Smooth muscle cell (in vitro differentiated cells): ENCODE data around the gene XXYLT1. TPM values are rescaled to one million over a fixed set of nuclear protein-coding genes. Genes with fewer than 3 reads are reported as not detected.

Source experiments
- DNase-seq: peaks from one replicate; lab custom pipeline; 2025; ENCODE audit not compliant: unreplicated experiment; lab: John Stamatoyannopoulos, UW
- H2AFZ ChIP-seq: fragments of 200-600 bp; sonication (generic); 2 replicates; pipeline ENCODE4 v1.6.0; 2016; ENCODE audit warnings: antibody characterized with exemption, low read depth, mild to moderate bottlenecking
- H3F3A ChIP-seq: fragments of 200-600 bp; sonication (generic); 2 replicates; pipeline ENCODE4 v1.6.0; 2017; ENCODE audit warnings: antibody characterized with exemption, low read depth
- H3K27ac ChIP-seq: fragments of 200-600 bp; sonication (generic); 2 replicates; pipeline ENCODE4 v1.5.1; 2016; ENCODE audit warnings: low read depth, mild to moderate bottlenecking
- H3K27me3 ChIP-seq: fragments of 200-600 bp; sonication (generic); 2 replicates; pipeline ENCODE4 v1.6.1; 2016; ENCODE audit warnings: low read depth, mild to moderate bottlenecking
- H3K36me3 ChIP-seq: fragments of 200-600 bp; sonication (generic); 2 replicates; pipeline ENCODE4 v1.5.1; 2016; ENCODE audit warnings: low read depth
- H3K4me1 ChIP-seq: fragments of 200-600 bp; sonication (generic); 2 replicates; pipeline ENCODE4 v1.5.1; 2016; ENCODE audit warnings: low read depth
- H3K4me2 ChIP-seq: fragments of 200-600 bp; sonication (generic); 2 replicates; pipeline ENCODE4 v1.6.0; 2016; ENCODE audit warnings: mild to moderate bottlenecking
- H3K4me3 ChIP-seq: fragments of 200-600 bp; sonication (generic); 2 replicates; pipeline ENCODE4 v1.5.1; 2016; ENCODE audit warnings: mild to moderate bottlenecking
- H3K79me2 ChIP-seq: fragments of 200-600 bp; sonication (generic); 2 replicates; pipeline ENCODE4 v1.6.0; 2016; ENCODE audit warnings: low read depth, mild to moderate bottlenecking
- H3K9ac ChIP-seq: fragments of 200-600 bp; sonication (generic); 2 replicates; pipeline ENCODE4 v1.6.0; 2016; ENCODE audit warnings: low read depth
- H3K9me3 ChIP-seq: fragments of 200-600 bp; sonication (generic); replicated peaks from 2 replicates; pipeline ENCODE4 v1.5.1; 2016; ENCODE audit warnings: low read depth
- H4K20me1 ChIP-seq: fragments of 200-600 bp; sonication (generic); 2 replicates; pipeline ENCODE4 v1.6.0; 2016; ENCODE audit warnings: low read depth
- WGBS: methylation state at CpG from one replicate; pipeline ENCODE4 v1.1.7; 2016; ENCODE audit warnings: low lambda C conversion rate; 5-methylcytosine and 5-hydroxymethylcytosine counted together
- polyA plus RNA-seq: library from polyadenylated mRNA; unstranded; fragments of >200 nt; fragmentation: Nextera tagmentation; extraction: Ambion mirVana; gene quantifications from 2 replicates; pipeline ENCODE4 v1.2.1, GENCODE V29; 2016
- total RNA-seq: library from RNA; depleted of rRNA; stranded (reverse); fragments of >200 nt; gene quantifications from 2 replicates; pipeline ENCODE4 v1.2.3, GENCODE V29; 2014
- TF ChIP-seq, protein P1 (sequence below): fragments of 200-600 bp; sonication (generic); IDR thresholded peaks from 2 replicates; pipeline ENCODE4 v1.5.1; 2017; ENCODE audit warnings: borderline replicate concordance, mild to moderate bottlenecking, antibody characterized with exemption; ENCODE audit not compliant: insufficient read depth, poor library complexity, severe bottlenecking

Gene XXYLT1
- total and polyA plus RNA-seq, 2 experiments from 2014 or later: 22.2 to 35.4 TPM

DNA sequence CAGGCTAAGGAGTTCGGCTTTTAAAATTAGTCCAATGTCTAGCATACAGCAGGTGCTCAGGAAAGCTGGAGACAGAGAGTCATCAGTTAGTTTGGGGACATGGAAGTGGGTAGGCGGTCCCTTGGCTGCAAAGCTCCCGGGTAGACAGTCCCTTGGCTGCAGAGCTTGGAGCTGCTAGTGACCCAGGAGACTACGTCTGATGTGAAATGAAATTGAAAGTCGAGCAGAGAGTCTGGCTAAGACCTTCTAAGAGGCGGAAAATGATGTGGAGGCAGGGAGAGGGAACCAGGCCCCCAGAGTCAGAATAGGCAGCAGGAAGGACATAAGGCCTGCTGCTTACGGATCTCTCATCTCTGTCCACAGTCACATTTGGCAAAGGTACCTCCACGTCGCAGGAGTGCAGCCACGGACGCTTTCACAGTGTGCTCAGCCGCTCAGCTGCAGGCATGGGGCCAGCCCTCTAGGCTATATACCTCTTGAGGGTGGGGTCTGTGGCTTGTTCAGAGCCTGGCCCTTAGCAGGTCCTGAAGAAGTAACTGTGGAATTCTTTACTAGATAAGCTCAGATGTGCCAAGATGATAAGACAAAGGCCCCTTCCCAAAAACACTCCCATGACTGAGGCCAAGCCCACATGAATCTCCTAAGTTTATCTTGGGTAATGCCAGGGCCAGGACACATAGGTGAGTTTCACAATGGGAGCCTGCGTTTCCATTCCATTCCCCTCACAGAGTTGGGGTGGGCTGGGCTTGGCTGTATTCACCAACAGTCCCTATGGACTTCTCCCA, 131.7 kb downstream of the XXYLT1 start:
- Histone ChIP-seq H3K36me3 (no peaks in the 10 kb centered on the region), H4K20me1 (no peaks in the 10 kb centered on the region), H3K4me3 (no peak overlapping the region), H3K79me2 (no peaks in the 10 kb centered on the region), H3K4me1 (no peaks in the 10 kb centered on the region), H3K4me2 (no peak overlapping the region), H3K9me3 (no peaks in the 10 kb centered on the region), H3K27me3 (no peaks in the 10 kb centered on the region), H3K9ac (no peak overlapping the region), H3K27ac (no peak overlapping the region), H2AFZ (no peak overlapping the region), H3F3A (no peaks in the 10 kb centered on the region)
- TF ChIP-seq, protein P1, sequence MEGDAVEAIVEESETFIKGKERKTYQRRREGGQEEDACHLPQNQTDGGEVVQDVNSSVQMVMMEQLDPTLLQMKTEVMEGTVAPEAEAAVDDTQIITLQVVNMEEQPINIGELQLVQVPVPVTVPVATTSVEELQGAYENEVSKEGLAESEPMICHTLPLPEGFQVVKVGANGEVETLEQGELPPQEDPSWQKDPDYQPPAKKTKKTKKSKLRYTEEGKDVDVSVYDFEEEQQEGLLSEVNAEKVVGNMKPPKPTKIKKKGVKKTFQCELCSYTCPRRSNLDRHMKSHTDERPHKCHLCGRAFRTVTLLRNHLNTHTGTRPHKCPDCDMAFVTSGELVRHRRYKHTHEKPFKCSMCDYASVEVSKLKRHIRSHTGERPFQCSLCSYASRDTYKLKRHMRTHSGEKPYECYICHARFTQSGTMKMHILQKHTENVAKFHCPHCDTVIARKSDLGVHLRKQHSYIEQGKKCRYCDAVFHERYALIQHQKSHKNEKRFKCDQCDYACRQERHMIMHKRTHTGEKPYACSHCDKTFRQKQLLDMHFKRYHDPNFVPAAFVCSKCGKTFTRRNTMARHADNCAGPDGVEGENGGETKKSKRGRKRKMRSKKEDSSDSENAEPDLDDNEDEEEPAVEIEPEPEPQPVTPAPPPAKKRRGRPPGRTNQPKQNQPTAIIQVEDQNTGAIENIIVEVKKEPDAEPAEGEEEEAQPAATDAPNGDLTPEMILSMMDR: no peak
- WGBS: 88% methylated on average over 13 of the region's 13 CpGs
- DNase-seq: no peak

DNA sequence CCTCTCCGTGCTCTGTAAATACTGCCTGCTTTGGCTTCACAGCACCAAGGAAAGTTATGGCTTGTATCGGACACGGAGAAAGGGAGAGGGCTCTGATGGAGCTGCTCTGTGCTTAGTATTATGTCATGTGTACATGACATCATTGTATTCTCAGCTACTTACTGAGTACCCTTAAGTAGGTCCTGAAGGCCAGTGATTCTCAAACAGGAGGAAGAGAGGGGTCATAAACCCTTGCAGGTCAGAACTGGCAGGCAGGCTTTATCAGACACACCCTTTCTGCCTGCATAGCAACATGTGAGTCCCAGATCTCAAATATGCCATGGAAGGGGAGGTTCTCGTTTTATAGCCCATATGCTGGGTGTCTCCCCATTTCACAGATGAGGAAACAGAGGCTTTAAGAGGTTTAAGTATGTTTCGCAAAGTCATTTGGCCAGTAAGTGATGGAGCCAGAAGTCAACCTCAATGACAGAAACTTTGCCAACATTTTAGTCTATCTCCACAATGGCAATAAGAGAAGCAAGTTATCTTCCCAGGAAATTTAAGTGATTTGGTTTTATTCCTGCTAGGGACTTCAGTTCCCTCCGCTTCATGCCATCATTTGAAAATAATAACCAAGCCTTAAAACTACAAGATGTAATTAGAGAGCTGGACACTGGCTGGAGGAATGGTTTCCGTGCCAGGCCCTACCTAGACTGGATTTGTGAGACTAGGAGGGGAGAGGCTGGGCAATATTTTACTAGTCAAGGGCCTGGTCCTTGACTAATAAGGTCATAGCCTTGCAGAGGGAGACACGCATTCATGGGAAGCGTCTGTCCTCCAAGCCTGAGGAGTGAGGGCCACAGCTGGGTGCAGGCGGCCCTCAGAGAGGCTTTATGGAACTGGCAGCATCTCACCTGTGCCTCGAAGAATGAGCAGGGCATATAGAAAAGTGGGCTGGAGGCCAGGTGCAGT, 133.0 kb downstream of the XXYLT1 start:
- 93% methylated on average over 11 of the region's 11 CpGs for WGBS
- Histone ChIP-seq H3K9ac (no peak overlapping the region), H3K4me3 (no peak overlapping the region), H3K79me2 (no peaks in the 10 kb centered on the region), H3K9me3 (no peaks in the 10 kb centered on the region), H3K27me3 (no peaks in the 10 kb centered on the region), H3K4me2 (no peak overlapping the region), H3K4me1 (no peaks in the 10 kb centered on the region), H2AFZ (no peak overlapping the region), H3F3A (no peaks in the 10 kb centered on the region), H3K36me3 (no peaks in the 10 kb centered on the region), H4K20me1 (no peaks in the 10 kb centered on the region), H3K27ac (no peak overlapping the region)
- no peak for DNase-seq
- TF ChIP-seq, protein P1: no peak

DNA sequence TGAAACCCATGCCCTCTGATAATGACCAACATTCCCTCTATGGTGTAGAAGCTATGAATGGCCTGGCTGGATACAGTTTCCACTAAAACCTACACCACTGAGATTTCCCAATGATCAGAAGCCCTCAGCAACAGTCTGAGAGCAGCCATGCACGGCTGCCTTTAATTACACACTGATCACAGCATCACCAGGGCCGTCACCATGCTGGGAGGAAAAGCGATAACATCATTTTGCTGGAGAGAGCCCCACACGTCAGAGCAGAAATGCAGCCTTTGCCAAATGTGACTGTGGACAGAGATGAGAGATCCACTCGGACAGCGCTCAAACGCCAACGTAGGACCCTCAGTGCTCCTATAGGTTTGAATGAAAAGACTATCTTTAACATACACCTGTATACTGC, 135.0 kb downstream of the XXYLT1 start:
- Histone ChIP-seq H2AFZ (no peak overlapping the region), H3K4me1 (no peaks in the 10 kb centered on the region), H3K36me3 (no peaks in the 10 kb centered on the region), H3K79me2 (no peaks in the 10 kb centered on the region), H3K27me3 (no peaks in the 10 kb centered on the region), H3K4me2 (no peak overlapping the region), H3K9me3 (no peaks in the 10 kb centered on the region), H3K4me3 (no peak overlapping the region), H3K27ac (no peak overlapping the region), H4K20me1 (no peaks in the 10 kb centered on the region), H3K9ac (no peak overlapping the region), H3F3A (no peaks in the 10 kb centered on the region)
- DNase-seq: no peak
- TF ChIP-seq, protein P1: no peak
- 84% methylated on average over 8 of the region's 8 CpGs for WGBS
